ENCODE results near the gene STRA8.

DNA sequence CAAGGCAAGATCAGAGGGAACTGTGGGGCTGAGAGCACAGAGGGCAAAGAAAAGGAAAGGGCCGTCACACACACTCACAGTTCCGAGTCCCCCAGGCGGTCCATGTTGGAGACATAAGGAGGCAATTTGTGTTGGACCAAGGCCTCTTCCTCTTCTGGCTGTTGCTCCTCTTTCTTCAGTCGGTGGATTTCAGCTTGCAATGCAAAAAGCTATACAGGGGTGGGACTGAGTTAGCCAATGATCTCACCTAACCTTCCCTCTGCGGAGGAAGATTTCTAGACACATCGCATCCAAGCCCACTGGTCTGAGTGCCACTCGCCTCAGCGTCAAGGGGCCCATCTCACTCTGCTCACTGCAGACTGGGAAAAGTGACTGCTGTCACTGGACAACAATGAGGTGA, 27.8 kb upstream of the STRA8 start:
- no peak for TF ChIP-seq POLR2AphosphoS5 (IDR thresholded peaks at IDR 0.05)
- TF ChIP-seq, protein P1, sequence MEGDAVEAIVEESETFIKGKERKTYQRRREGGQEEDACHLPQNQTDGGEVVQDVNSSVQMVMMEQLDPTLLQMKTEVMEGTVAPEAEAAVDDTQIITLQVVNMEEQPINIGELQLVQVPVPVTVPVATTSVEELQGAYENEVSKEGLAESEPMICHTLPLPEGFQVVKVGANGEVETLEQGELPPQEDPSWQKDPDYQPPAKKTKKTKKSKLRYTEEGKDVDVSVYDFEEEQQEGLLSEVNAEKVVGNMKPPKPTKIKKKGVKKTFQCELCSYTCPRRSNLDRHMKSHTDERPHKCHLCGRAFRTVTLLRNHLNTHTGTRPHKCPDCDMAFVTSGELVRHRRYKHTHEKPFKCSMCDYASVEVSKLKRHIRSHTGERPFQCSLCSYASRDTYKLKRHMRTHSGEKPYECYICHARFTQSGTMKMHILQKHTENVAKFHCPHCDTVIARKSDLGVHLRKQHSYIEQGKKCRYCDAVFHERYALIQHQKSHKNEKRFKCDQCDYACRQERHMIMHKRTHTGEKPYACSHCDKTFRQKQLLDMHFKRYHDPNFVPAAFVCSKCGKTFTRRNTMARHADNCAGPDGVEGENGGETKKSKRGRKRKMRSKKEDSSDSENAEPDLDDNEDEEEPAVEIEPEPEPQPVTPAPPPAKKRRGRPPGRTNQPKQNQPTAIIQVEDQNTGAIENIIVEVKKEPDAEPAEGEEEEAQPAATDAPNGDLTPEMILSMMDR (IDR thresholded peaks at IDR 0.05): no peak
